CD14-positive monocyte (primary cell): Measurements from ENCODE around the gene MYBPC2. TPM values are rescaled to one million over a fixed set of nuclear protein-coding genes. Genes with fewer than 3 reads are reported as not detected.

Source experiments
- DNase-seq, 3 donors: peaks; one replicate each; pipeline ENCODE4 v3.0.0-alpha.2; 2011 to 2022
- H2AFZ ChIP-seq: 2 replicates; pipeline ENCODE4 v1.6.0; 2012; ENCODE audit warnings: mild to moderate bottlenecking, low read depth, low read length, inconsistent platforms; ENCODE audit not compliant: insufficient read depth, poor library complexity, severe bottlenecking
- H3K27ac ChIP-seq, 2 donors: 1 replicate in 1 of 2; 2 replicates in 1 of 2; pipeline ENCODE4 v1.5.1; 2012 to 2013; ENCODE audit warnings: low read length in 2 of 2, control low read depth in 1 of 2, inconsistent platforms in 1 of 2, low read depth in 1 of 2, mild to moderate bottlenecking in 1 of 2
- H3K27me3 ChIP-seq, 2 donors: one replicate each; pipeline versions ENCODE4 v1.6.0 to v1.6.1; 2011 to 2013; ENCODE audit warnings: low read length in 2 of 2; ENCODE audit not compliant: control insufficient read depth in 2 of 2, insufficient read depth in 2 of 2
- H3K36me3 ChIP-seq, 2 donors: replicated peaks in 1 of 2; 1 replicate in 1 of 2; 2 replicates in 1 of 2; pipeline versions ENCODE4 v1.5.1 to v1.6.1; 2012 to 2013; ENCODE audit warnings: low read length in 2 of 2, control low read depth in 1 of 2, inconsistent platforms in 1 of 2, mild to moderate bottlenecking in 1 of 2; ENCODE audit not compliant: insufficient read depth in 2 of 2, control insufficient read depth in 1 of 2
- H3K4me1 ChIP-seq, 2 donors: 1 replicate in 1 of 2; 2 replicates in 1 of 2; pipeline versions ENCODE4 v1.5.1 to v1.6.1; 2012 to 2013; ENCODE audit warnings: low read length in 2 of 2, control low read depth in 1 of 2, inconsistent platforms in 1 of 2, mild to moderate bottlenecking in 1 of 2, moderate library complexity in 1 of 2; ENCODE audit not compliant: insufficient read depth in 2 of 2, control insufficient read depth in 1 of 2
- H3K4me2 ChIP-seq: replicated peaks from 2 replicates; pipeline ENCODE3; 2012; ENCODE audit warnings: low read length, moderate library complexity, mild to moderate bottlenecking; ENCODE audit not compliant: poor library complexity, severe bottlenecking; ENCODE audit errors: extremely low read depth
- H3K4me3 ChIP-seq, 3 experiments: fragments of 200-600 bp in 1 of 3; sonication (generic) in 1 of 3; replicated peaks in 1 of 3; 1 replicate in 2 of 3; 2 replicates in 1 of 3; pipeline ENCODE4 v1.5.1; 2011 to 2013; ENCODE audit warnings: low read length in 3 of 3, mild to moderate bottlenecking in 3 of 3, control low read depth in 2 of 3, low read depth in 2 of 3, inconsistent platforms in 1 of 3, moderate library complexity in 1 of 3
- H3K79me2 ChIP-seq: 2 replicates; pipeline ENCODE4 v1.6.0; 2012; ENCODE audit warnings: mild to moderate bottlenecking, control low read depth, inconsistent platforms, low read length, moderate library complexity; ENCODE audit not compliant: insufficient read depth
- H3K9ac ChIP-seq: 2 replicates; pipeline ENCODE4 v1.6.0; 2017; ENCODE audit warnings: low read length, mild to moderate bottlenecking; ENCODE audit not compliant: insufficient read depth, poor library complexity, severe bottlenecking
- H3K9me3 ChIP-seq, 2 donors: replicated peaks in 1 of 2; 1 replicate in 1 of 2; 2 replicates in 1 of 2; pipeline versions ENCODE4 v1.5.1 to v1.6.1; 2012 to 2013; ENCODE audit warnings: low read length in 2 of 2, control low read depth in 1 of 2; ENCODE audit not compliant: control insufficient read depth in 1 of 2, insufficient read depth in 1 of 2
- H4K20me1 ChIP-seq: 2 replicates; pipeline ENCODE4 v1.6.0; 2012; ENCODE audit warnings: mild to moderate bottlenecking, low read length, control low read depth, moderate library complexity; ENCODE audit not compliant: insufficient read depth
- H3K27ac Mint-ChIP-seq, 7 donors: one replicate each; pipeline ENCODE4 v1.8.0; 2020; ENCODE audit warnings: mild to moderate bottlenecking in 7 of 7, mixed read lengths in 7 of 7, moderate library complexity in 6 of 7, inconsistent platforms in 2 of 7
- H3K27me3 Mint-ChIP-seq, 3 donors: one replicate each; pipeline ENCODE4 v1.8.0; 2021 to 2022; ENCODE audit warnings: low read depth in 3 of 3, mild to moderate bottlenecking in 3 of 3, mixed read lengths in 3 of 3, moderate library complexity in 3 of 3, inconsistent platforms in 1 of 3
- H3K36me3 Mint-ChIP-seq, 2 donors: one replicate each; pipeline ENCODE4 v1.8.0; 2020; ENCODE audit warnings: mixed read lengths in 2 of 2, inconsistent platforms in 1 of 2, mild to moderate bottlenecking in 1 of 2
- H3K4me1 Mint-ChIP-seq: one replicate; pipeline ENCODE4 v1.8.0; 2020; ENCODE audit warnings: mild to moderate bottlenecking, mixed read lengths
- H3K4me3 Mint-ChIP-seq, 2 donors: one replicate each; pipeline ENCODE4 v1.8.0; 2020; ENCODE audit warnings: mild to moderate bottlenecking in 2 of 2, mixed read lengths in 2 of 2, moderate library complexity in 1 of 2
- H3K9me3 Mint-ChIP-seq, 7 donors: one replicate each; pipeline ENCODE4 v1.8.0; 2020 to 2022; ENCODE audit warnings: mixed read lengths in 7 of 7, mild to moderate bottlenecking in 6 of 7, moderate library complexity in 6 of 7, inconsistent platforms in 2 of 7
- WGBS: methylation state at CpG from one replicate; pipeline ENCODE4 v1.1.5; 2013; ENCODE audit warnings: missing lambda C conversion rate; ENCODE audit not compliant: insufficient coverage; 5-methylcytosine and 5-hydroxymethylcytosine counted together
- intact Hi-C, 2 donors: fragments of 100-400 bp; cut with micrococcal nuclease; formaldehyde crosslinking; loops; one replicate each; pipeline versions ENCODE4 v1.15.0 to v1.15.1; 2023
- polyA plus RNA-seq, 3 donors: library from polyadenylated mRNA; depleted of rRNA in 1 of 3; unstranded in 2 of 3; stranded (reverse) in 1 of 3; fragments of 300-500 nt in 2 of 3; fragments of >200 nt in 1 of 3; fragmentation: Illumina TruSeq in 2 of 3; gene quantifications; 1 replicate in 2 of 3; 2 replicates in 1 of 3; pipeline ENCODE4 v1.2.3, GENCODE V29; 2012 to 2021
- TF ChIP-seq, protein P1 (sequence below): fragments of 200-600 bp; IDR thresholded peaks from one replicate; pipeline ENCODE4 v1.8.0; 2022; ENCODE audit warnings: antibody characterized with exemption, mild to moderate bottlenecking

Gene MYBPC2
- polyA plus RNA-seq, 3 donors: not detected

DNA sequence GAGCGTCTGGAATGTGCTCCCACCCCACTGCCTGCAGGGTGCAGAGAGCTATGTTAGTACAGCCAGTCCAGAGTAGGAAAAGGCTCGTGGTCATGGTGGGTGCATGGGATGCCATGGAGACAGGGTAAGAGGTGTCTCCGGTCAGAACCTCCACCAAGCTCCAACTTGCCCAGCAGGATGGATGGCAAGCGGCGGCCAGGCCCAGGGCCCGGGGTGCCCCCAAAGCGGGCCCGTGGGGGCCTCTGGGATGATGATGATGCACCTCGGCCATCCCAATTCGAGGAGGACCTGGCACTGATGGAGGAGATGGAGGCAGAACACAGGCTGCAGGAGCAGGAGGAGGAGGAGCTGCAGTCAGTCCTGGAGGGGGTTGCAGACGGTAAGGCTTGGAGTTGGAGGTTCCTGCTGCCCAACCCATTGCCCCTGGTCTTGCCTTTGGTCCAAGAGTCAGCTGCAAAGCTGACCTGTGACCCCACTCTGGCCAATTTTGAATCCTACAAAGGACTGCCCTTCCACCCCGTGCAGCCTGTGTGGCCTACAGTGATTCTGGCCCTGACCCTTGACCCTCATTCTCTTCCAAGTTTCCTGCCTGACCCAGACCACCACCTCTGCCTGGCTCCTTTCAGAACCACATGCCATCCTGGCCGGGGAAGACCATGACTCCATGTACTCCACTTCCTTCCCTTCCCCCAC is 33.9 kb upstream of the MYBPC2 start:
- Histone ChIP-seq H3K27ac (no peak overlapping the region), H3K4me1 (no peaks in the 10 kb centered on the region), H3K27me3 (no peaks in the 10 kb centered on the region), H3K4me3 (no peak overlapping the region), H3K9me3 (no peaks in the 10 kb centered on the region), H3K36me3 (peaks cover 21 to 34% of the 10 kb centered on the region in 2 donors), H3K79me2 (peaks cover 16% of the 10 kb centered on the region), H2AFZ (no peak overlapping the region), H3K9ac (no peak overlapping the region), H3K4me2 (no peak overlapping the region), H4K20me1 (no peaks in the 10 kb centered on the region)
- DNase-seq: no peak
- H3K27me3 Mint-ChIP-seq: peaks cover 0 to 3% (median 1%) of the 10 kb centered on the region in 3 donors
- H3K4me3 Mint-ChIP-seq: no peak overlapping the region
- H3K36me3 Mint-ChIP-seq: peaks cover 22 to 38% of the 10 kb centered on the region in 2 donors
- no peaks in the 10 kb centered on the region for H3K4me1 Mint-ChIP-seq
- peaks cover 0 to 2% (median 0%) of the 10 kb centered on the region in 7 donors for H3K9me3 Mint-ChIP-seq
- TF ChIP-seq, protein P1, sequence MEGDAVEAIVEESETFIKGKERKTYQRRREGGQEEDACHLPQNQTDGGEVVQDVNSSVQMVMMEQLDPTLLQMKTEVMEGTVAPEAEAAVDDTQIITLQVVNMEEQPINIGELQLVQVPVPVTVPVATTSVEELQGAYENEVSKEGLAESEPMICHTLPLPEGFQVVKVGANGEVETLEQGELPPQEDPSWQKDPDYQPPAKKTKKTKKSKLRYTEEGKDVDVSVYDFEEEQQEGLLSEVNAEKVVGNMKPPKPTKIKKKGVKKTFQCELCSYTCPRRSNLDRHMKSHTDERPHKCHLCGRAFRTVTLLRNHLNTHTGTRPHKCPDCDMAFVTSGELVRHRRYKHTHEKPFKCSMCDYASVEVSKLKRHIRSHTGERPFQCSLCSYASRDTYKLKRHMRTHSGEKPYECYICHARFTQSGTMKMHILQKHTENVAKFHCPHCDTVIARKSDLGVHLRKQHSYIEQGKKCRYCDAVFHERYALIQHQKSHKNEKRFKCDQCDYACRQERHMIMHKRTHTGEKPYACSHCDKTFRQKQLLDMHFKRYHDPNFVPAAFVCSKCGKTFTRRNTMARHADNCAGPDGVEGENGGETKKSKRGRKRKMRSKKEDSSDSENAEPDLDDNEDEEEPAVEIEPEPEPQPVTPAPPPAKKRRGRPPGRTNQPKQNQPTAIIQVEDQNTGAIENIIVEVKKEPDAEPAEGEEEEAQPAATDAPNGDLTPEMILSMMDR: no peak
- H3K27ac Mint-ChIP-seq: peak overlapping the region in 2 of 7 donors; percentile 16 to 69
- intact Hi-C loops: no loop called here
- WGBS: 94% methylated on average over 7 of the region's 13 CpGs

GRCh38 chr19:50399368-50399745 is 33.3 kb upstream of the MYBPC2 start:
- H3K27ac Mint-ChIP-seq: peak overlapping the region in 2 of 7 donors; percentile 16 to 69
- peaks cover 0 to 6% (median 1%) of the 10 kb centered on the region in 3 donors for H3K27me3 Mint-ChIP-seq
- H3K4me1 Mint-ChIP-seq: no peaks in the 10 kb centered on the region
- Histone ChIP-seq H2AFZ (no peak overlapping the region), H3K36me3 (peaks cover 23 to 34% of the 10 kb centered on the region in 2 donors), H3K4me1 (no peaks in the 10 kb centered on the region), H3K27ac (no peak overlapping the region), H3K4me2 (no peak overlapping the region), H4K20me1 (no peaks in the 10 kb centered on the region), H3K27me3 (no peaks in the 10 kb centered on the region), H3K9me3 (no peaks in the 10 kb centered on the region), H3K4me3 (no peak overlapping the region), H3K9ac (no peak overlapping the region), H3K79me2 (peaks cover 11% of the 10 kb centered on the region)
- TF ChIP-seq, protein P1: no peak
- H3K9me3 Mint-ChIP-seq: peaks cover 0 to 2% (median 0%) of the 10 kb centered on the region in 7 donors
- H3K4me3 Mint-ChIP-seq: no peak overlapping the region
- DNase-seq: no peak
- 100% methylated on average over 3 of the region's 10 CpGs for WGBS
- intact Hi-C loops: no loop called here
- peaks cover 24 to 39% of the 10 kb centered on the region in 2 donors for H3K36me3 Mint-ChIP-seq
